HEK293 (cell line): ENCODE data around the gene TMEM72.

ENCODE experiments used
- CTCF ChIA-PET: fragments of 350-600 bp; formaldehyde crosslinking; extraction: SDS; loops from one replicate; lab custom pipeline; 2021; ENCODE audit warnings: antibody characterized with exemption; lab: Yijun Ruan, JAX
- POLR2A ChIA-PET: fragments of 300-600 bp; formaldehyde crosslinking; extraction: SDS; loops from one replicate; lab custom pipeline; 2020; ENCODE audit warnings: antibody characterized with exemption, inconsistent platforms; lab: Yijun Ruan, JAX
- H3K27ac ChIP-seq: fragments of 200-500 bp; sonication (Bioruptor generic); 2 replicates; pipeline ENCODE4 v1.5.1; 2014; ENCODE audit warnings: low read depth, low read length, control low read depth, inconsistent platforms; ENCODE audit errors: extremely low read depth
- H3K36me3 ChIP-seq, 2 experiments: fragments of 200-500 bp in 1 of 2; sonication (Bioruptor generic) in 1 of 2; 1 replicate in 1 of 2; 2 replicates in 1 of 2; pipeline ENCODE4 v1.5.1; 2014 to 2017; ENCODE audit warnings: inconsistent platforms in 2 of 2, low read length in 2 of 2; ENCODE audit not compliant: control insufficient read depth in 2 of 2, insufficient read depth in 1 of 2
- H3K4me1 ChIP-seq: fragments of 200-500 bp; sonication (Bioruptor generic); 2 replicates; pipeline ENCODE4 v1.5.1; 2014; ENCODE audit warnings: mild to moderate bottlenecking, low read length, inconsistent platforms; ENCODE audit not compliant: control insufficient read depth, insufficient read depth
- H3K4me3 ChIP-seq: 2 replicates; pipeline ENCODE4 v1.5.1; 2011; ENCODE audit warnings: low read depth, mild to moderate bottlenecking, control low read depth, low read length, moderate library complexity
- H3K9me3 ChIP-seq: fragments of 200-500 bp; sonication (Bioruptor generic); 2 replicates; pipeline ENCODE4 v1.5.1; 2014; ENCODE audit warnings: low read depth, low read length, inconsistent platforms; ENCODE audit not compliant: control insufficient read depth, insufficient read depth
- ZEB2 ChIP-seq: fragments of 450-650 bp; formaldehyde crosslinking; IDR thresholded peaks from 2 replicates; pipeline ENCODE4 v1.5.1; 2016; ENCODE audit warnings: missing biosample characterization, missing genetic modification characterization
- ZNF175 ChIP-seq: fragments of 450-650 bp; formaldehyde crosslinking; IDR thresholded peaks from 2 replicates; pipeline ENCODE4 v1.5.1; 2016; ENCODE audit warnings: missing biosample characterization, missing genetic modification characterization
- ZNF211 ChIP-seq: fragments of 450-650 bp; formaldehyde crosslinking; IDR thresholded peaks from 2 replicates; pipeline ENCODE4 v1.5.1; 2016; ENCODE audit warnings: low read depth, missing biosample characterization, missing genetic modification characterization
- ZNF544 ChIP-seq: fragments of 450-650 bp; formaldehyde crosslinking; IDR thresholded peaks from 2 replicates; pipeline ENCODE4 v1.5.0; 2017; ENCODE audit warnings: missing biosample characterization, missing genetic modification characterization
- ZNF624 ChIP-seq: fragments of 450-650 bp; formaldehyde crosslinking; IDR thresholded peaks from 2 replicates; pipeline ENCODE4 v1.5.1; 2017; ENCODE audit warnings: missing biosample characterization, missing genetic modification characterization
- ZNF707 ChIP-seq: fragments of 450-650 bp; formaldehyde crosslinking; IDR thresholded peaks from 2 replicates; pipeline ENCODE4 v1.5.1; 2016; ENCODE audit warnings: missing biosample characterization, missing genetic modification characterization
- ZNF747 ChIP-seq: fragments of 450-650 bp; formaldehyde crosslinking; IDR thresholded peaks from 2 replicates; pipeline ENCODE4 v1.5.1; 2016; ENCODE audit warnings: missing biosample characterization, missing genetic modification characterization
- ZNF768 ChIP-seq: fragments of 450-650 bp; formaldehyde crosslinking; IDR thresholded peaks from 2 replicates; pipeline ENCODE4 v1.5.1; 2018; ENCODE audit warnings: missing biosample characterization, mild to moderate bottlenecking, missing genetic modification characterization
- ZXDB ChIP-seq: fragments of 450-650 bp; formaldehyde crosslinking; IDR thresholded peaks from 2 replicates; pipeline ENCODE4 v1.5.1; 2016; ENCODE audit warnings: missing biosample characterization, missing genetic modification characterization
- TF ChIP-seq, protein P1 (sequence below): fragments of 450-650 bp; formaldehyde crosslinking; IDR thresholded peaks from 2 replicates; pipeline ENCODE4 v1.5.1; 2016; ENCODE audit warnings: missing biosample characterization, missing genetic modification characterization, borderline replicate concordance
- TF ChIP-seq, protein P2 (sequence below): fragments of 450-650 bp; formaldehyde crosslinking; IDR thresholded peaks from 2 replicates; pipeline ENCODE4 v1.5.1; 2016; ENCODE audit warnings: missing biosample characterization, missing genetic modification characterization
- TF ChIP-seq, protein P3 (sequence below): fragments of 450-650 bp; formaldehyde crosslinking; IDR thresholded peaks from 2 replicates; pipeline ENCODE4 v1.5.1; 2017; ENCODE audit warnings: missing biosample characterization, missing genetic modification characterization
- TF ChIP-seq, protein P4 (sequence below): fragments of 450-650 bp; formaldehyde crosslinking; IDR thresholded peaks from 2 replicates; pipeline ENCODE4 v1.5.1; 2016; ENCODE audit warnings: missing biosample characterization, missing genetic modification characterization
- TF ChIP-seq, protein P5 (sequence below): fragments of 450-650 bp; formaldehyde crosslinking; IDR thresholded peaks from 2 replicates; pipeline ENCODE4 v1.5.1; 2017; ENCODE audit warnings: missing biosample characterization, missing genetic modification characterization
- TF ChIP-seq, protein P6 (sequence below): fragments of 450-650 bp; formaldehyde crosslinking; conservative IDR thresholded peaks from 2 replicates; pipeline ENCODE4 v1.5.1; 2016; ENCODE audit warnings: low read depth, missing biosample characterization, missing genetic modification characterization
- TF ChIP-seq, protein P7 (sequence below): fragments of 450-650 bp; IDR thresholded peaks from 2 replicates; pipeline ENCODE4 v1.5.1; 2018; ENCODE audit warnings: missing biosample characterization, mild to moderate bottlenecking, missing genetic modification characterization
- TF ChIP-seq, protein P8 (sequence below): fragments of 450-650 bp; formaldehyde crosslinking; IDR thresholded peaks from 2 replicates; pipeline ENCODE4 v1.5.1; 2016; ENCODE audit warnings: missing biosample characterization, missing genetic modification characterization

TMEM72 gene

DNA sequence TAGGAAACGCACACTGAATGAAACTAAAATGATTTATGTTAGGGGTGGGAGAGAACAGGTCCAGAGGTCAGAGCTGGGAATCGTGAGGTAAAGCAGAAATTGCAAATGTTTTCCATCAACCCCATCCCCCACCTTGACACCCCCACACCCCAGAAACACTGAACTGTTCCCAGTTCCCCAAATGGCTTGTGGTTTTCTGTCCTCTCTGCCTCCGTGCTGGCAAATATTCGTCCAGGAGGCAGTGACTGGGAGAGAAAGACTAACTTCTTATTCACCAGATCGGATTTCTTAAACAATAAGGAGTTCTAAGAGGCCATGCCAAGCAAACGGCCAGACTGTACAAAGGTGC, 47.7 kb downstream of the TMEM72 start:
- Histone ChIP-seq H3K27ac (peak overlapping the region; percentile 61; the same call in 1 of the 2 replicates), H3K9me3 (no peaks in the 10 kb centered on the region), H3K36me3 (no peaks in the 10 kb centered on the region), H3K4me1 (peaks cover 2% of the 10 kb centered on the region; the same call in 1 of the 2 replicates), H3K4me3 (peak overlapping the region; percentile 69)
- CTCF ChIA-PET, result interaction anchor here (1.5 kb wide), 1 partner anchor 15 kb away, joined by 4 read pairs; no protein-coding TSS in a partner anchor
- TF ChIP-seq, protein P1, sequence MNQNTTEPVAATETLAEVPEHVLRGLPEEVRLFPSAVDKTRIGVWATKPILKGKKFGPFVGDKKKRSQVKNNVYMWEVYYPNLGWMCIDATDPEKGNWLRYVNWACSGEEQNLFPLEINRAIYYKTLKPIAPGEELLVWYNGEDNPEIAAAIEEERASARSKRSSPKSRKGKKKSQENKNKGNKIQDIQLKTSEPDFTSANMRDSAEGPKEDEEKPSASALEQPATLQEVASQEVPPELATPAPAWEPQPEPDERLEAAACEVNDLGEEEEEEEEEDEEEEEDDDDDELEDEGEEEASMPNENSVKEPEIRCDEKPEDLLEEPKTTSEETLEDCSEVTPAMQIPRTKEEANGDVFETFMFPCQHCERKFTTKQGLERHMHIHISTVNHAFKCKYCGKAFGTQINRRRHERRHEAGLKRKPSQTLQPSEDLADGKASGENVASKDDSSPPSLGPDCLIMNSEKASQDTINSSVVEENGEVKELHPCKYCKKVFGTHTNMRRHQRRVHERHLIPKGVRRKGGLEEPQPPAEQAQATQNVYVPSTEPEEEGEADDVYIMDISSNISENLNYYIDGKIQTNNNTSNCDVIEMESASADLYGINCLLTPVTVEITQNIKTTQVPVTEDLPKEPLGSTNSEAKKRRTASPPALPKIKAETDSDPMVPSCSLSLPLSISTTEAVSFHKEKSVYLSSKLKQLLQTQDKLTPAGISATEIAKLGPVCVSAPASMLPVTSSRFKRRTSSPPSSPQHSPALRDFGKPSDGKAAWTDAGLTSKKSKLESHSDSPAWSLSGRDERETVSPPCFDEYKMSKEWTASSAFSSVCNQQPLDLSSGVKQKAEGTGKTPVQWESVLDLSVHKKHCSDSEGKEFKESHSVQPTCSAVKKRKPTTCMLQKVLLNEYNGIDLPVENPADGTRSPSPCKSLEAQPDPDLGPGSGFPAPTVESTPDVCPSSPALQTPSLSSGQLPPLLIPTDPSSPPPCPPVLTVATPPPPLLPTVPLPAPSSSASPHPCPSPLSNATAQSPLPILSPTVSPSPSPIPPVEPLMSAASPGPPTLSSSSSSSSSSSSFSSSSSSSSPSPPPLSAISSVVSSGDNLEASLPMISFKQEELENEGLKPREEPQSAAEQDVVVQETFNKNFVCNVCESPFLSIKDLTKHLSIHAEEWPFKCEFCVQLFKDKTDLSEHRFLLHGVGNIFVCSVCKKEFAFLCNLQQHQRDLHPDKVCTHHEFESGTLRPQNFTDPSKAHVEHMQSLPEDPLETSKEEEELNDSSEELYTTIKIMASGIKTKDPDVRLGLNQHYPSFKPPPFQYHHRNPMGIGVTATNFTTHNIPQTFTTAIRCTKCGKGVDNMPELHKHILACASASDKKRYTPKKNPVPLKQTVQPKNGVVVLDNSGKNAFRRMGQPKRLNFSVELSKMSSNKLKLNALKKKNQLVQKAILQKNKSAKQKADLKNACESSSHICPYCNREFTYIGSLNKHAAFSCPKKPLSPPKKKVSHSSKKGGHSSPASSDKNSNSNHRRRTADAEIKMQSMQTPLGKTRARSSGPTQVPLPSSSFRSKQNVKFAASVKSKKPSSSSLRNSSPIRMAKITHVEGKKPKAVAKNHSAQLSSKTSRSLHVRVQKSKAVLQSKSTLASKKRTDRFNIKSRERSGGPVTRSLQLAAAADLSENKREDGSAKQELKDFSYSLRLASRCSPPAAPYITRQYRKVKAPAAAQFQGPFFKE (tag by site-specific recombination), result no peak
- TF ChIP-seq ZNF747 (tag by site-specific recombination) (no peak), ZNF624 (no peak), ZNF175 (tag by site-specific recombination) (no peak), ZNF768 (tag by site-specific recombination) (no peak), ZNF211 (tag by site-specific recombination) (no peak), ZEB2 (no peak), ZNF707 (no peak), ZXDB (tag by site-specific recombination) (no peak), ZNF544 (no peak)
- TF ChIP-seq, protein P2, sequence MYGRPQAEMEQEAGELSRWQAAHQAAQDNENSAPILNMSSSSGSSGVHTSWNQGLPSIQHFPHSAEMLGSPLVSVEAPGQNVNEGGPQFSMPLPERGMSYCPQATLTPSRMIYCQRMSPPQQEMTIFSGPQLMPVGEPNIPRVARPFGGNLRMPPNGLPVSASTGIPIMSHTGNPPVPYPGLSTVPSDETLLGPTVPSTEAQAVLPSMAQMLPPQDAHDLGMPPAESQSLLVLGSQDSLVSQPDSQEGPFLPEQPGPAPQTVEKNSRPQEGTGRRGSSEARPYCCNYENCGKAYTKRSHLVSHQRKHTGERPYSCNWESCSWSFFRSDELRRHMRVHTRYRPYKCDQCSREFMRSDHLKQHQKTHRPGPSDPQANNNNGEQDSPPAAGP, result no peak
- TF ChIP-seq, protein P3, sequence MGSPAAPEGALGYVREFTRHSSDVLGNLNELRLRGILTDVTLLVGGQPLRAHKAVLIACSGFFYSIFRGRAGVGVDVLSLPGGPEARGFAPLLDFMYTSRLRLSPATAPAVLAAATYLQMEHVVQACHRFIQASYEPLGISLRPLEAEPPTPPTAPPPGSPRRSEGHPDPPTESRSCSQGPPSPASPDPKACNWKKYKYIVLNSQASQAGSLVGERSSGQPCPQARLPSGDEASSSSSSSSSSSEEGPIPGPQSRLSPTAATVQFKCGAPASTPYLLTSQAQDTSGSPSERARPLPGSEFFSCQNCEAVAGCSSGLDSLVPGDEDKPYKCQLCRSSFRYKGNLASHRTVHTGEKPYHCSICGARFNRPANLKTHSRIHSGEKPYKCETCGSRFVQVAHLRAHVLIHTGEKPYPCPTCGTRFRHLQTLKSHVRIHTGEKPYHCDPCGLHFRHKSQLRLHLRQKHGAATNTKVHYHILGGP, result no peak
- TF ChIP-seq, protein P4, sequence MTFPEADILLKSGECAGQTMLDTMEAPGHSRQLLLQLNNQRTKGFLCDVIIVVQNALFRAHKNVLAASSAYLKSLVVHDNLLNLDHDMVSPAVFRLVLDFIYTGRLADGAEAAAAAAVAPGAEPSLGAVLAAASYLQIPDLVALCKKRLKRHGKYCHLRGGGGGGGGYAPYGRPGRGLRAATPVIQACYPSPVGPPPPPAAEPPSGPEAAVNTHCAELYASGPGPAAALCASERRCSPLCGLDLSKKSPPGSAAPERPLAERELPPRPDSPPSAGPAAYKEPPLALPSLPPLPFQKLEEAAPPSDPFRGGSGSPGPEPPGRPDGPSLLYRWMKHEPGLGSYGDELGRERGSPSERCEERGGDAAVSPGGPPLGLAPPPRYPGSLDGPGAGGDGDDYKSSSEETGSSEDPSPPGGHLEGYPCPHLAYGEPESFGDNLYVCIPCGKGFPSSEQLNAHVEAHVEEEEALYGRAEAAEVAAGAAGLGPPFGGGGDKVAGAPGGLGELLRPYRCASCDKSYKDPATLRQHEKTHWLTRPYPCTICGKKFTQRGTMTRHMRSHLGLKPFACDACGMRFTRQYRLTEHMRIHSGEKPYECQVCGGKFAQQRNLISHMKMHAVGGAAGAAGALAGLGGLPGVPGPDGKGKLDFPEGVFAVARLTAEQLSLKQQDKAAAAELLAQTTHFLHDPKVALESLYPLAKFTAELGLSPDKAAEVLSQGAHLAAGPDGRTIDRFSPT, result no peak
- TF ChIP-seq, protein P5, sequence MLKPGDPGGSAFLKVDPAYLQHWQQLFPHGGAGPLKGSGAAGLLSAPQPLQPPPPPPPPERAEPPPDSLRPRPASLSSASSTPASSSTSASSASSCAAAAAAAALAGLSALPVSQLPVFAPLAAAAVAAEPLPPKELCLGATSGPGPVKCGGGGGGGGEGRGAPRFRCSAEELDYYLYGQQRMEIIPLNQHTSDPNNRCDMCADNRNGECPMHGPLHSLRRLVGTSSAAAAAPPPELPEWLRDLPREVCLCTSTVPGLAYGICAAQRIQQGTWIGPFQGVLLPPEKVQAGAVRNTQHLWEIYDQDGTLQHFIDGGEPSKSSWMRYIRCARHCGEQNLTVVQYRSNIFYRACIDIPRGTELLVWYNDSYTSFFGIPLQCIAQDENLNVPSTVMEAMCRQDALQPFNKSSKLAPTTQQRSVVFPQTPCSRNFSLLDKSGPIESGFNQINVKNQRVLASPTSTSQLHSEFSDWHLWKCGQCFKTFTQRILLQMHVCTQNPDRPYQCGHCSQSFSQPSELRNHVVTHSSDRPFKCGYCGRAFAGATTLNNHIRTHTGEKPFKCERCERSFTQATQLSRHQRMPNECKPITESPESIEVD, result no peak
- TF ChIP-seq, protein P6, sequence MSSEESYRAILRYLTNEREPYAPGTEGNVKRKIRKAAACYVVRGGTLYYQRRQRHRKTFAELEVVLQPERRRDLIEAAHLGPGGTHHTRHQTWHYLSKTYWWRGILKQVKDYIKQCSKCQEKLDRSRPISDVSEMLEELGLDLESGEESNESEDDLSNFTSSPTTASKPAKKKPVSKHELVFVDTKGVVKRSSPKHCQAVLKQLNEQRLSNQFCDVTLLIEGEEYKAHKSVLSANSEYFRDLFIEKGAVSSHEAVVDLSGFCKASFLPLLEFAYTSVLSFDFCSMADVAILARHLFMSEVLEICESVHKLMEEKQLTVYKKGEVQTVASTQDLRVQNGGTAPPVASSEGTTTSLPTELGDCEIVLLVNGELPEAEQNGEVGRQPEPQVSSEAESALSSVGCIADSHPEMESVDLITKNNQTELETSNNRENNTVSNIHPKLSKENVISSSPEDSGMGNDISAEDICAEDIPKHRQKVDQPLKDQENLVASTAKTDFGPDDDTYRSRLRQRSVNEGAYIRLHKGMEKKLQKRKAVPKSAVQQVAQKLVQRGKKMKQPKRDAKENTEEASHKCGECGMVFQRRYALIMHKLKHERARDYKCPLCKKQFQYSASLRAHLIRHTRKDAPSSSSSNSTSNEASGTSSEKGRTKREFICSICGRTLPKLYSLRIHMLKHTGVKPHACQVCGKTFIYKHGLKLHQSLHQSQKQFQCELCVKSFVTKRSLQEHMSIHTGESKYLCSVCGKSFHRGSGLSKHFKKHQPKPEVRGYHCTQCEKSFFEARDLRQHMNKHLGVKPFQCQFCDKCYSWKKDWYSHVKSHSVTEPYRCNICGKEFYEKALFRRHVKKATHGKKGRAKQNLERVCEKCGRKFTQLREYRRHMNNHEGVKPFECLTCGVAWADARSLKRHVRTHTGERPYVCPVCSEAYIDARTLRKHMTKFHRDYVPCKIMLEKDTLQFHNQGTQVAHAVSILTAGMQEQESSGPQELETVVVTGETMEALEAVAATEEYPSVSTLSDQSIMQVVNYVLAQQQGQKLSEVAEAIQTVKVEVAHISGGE (tag by site-specific recombination), result no peak
- TF ChIP-seq, protein P7, sequence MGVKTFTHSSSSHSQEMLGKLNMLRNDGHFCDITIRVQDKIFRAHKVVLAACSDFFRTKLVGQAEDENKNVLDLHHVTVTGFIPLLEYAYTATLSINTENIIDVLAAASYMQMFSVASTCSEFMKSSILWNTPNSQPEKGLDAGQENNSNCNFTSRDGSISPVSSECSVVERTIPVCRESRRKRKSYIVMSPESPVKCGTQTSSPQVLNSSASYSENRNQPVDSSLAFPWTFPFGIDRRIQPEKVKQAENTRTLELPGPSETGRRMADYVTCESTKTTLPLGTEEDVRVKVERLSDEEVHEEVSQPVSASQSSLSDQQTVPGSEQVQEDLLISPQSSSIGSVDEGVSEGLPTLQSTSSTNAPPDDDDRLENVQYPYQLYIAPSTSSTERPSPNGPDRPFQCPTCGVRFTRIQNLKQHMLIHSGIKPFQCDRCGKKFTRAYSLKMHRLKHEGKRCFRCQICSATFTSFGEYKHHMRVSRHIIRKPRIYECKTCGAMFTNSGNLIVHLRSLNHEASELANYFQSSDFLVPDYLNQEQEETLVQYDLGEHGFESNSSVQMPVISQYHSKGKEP, result no peak
- TF ChIP-seq, protein P8, sequence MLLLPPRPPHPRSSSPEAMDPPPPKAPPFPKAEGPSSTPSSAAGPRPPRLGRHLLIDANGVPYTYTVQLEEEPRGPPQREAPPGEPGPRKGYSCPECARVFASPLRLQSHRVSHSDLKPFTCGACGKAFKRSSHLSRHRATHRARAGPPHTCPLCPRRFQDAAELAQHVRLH, result no peak
- POLR2A ChIA-PET, result interaction anchor here (1.0 to 1.2 kb wide), 3 partner anchors 9 to 20 kb away, joined by 3 to 4 read pairs (median 3); partner anchors contain the start of gene DEPP1
